Measurements from ENCODE around the gene TMEM9. TPM values are rescaled to one million over a fixed set of nuclear protein-coding genes. Genes with fewer than 3 reads are reported as not detected.

TMEM9 gene
- total and polyA plus RNA-seq, 2 of the 8 experiments (the other 6 are each of a cell fraction or from before 2014, with no cell fraction given): 79.9 to 181 TPM

DNA sequence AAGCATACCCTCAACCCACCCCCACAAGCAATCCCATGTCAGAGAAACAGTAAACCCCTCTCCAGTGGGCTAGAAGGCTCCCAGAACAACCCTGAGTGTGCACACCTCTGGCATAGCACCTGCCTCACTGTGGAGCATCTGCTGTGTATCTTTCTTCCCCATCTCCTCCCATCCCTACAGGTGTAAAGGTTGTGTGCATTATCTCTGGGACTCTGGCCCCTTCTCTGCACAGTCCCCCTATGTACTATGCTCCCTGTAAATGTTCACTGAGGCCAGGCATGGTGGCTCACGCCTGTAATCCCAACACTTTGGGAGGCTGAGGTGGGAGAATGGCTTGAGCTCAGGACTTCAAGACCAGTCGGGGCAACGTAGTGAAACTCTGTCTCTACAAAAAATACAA, 41.3 kb downstream of the TMEM9 start (continued):
- TF ChIP-seq PHF8 (conservative IDR thresholded peaks at IDR 0.05; ENCODE audit: low read depth, low read length) (no peak), CEBPB (IDR thresholded peaks at IDR 0.05; ENCODE audit: low read depth, low read length) (no peak), YY1 (IDR thresholded peaks at IDR 0.05; ENCODE audit: low read depth, low read length) (no peak)
- TF ChIP-seq, protein P1, sequence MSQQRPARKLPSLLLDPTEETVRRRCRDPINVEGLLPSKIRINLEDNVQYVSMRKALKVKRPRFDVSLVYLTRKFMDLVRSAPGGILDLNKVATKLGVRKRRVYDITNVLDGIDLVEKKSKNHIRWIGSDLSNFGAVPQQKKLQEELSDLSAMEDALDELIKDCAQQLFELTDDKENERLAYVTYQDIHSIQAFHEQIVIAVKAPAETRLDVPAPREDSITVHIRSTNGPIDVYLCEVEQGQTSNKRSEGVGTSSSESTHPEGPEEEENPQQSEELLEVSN (IDR thresholded peaks at IDR 0.05): no peak
